Stimulated activated naive B cell treated with anti-CD40 and anti-IgM and Interleukin-4, amounts not matched to agents 10 μg/mL and 1 μg/mL and 100 μg/mL, for 72 hours (primary cell): Measurements from ENCODE around the gene RFC4.

Experiments used
- ATAC-seq, 2 donors: fragments of 150-1000 bp; cut with Tn5 transposase; replicated peaks; 2 replicates each; pipeline ENCODE4 v1.10.0; 2021; ENCODE audit warnings: moderate library complexity in 1 of 2
- DNase-seq: peaks from one replicate; pipeline ENCODE4 v3.0.0; 2021
- H3K27ac Mint-ChIP-seq: one replicate; pipeline ENCODE4 v1.8.0; 2022; ENCODE audit warnings: mild to moderate bottlenecking, mixed read lengths
- H3K27me3 Mint-ChIP-seq, 2 donors: one replicate each; pipeline ENCODE4 v1.8.0; 2022; ENCODE audit warnings: mixed read lengths in 2 of 2
- H3K36me3 Mint-ChIP-seq, 2 donors: one replicate each; pipeline ENCODE4 v1.8.0; 2022; ENCODE audit warnings: mixed read lengths in 2 of 2, mild to moderate bottlenecking in 1 of 2
- H3K4me1 Mint-ChIP-seq, 2 donors: one replicate each; pipeline ENCODE4 v1.8.0; 2022; ENCODE audit warnings: mixed read lengths in 2 of 2, mild to moderate bottlenecking in 1 of 2
- H3K4me3 Mint-ChIP-seq, 2 donors: one replicate each; pipeline ENCODE4 v1.8.0; 2022; ENCODE audit warnings: mild to moderate bottlenecking in 2 of 2, mixed read lengths in 2 of 2, moderate library complexity in 1 of 2
- H3K9me3 Mint-ChIP-seq, 2 donors: one replicate each; pipeline ENCODE4 v1.8.0; 2022; ENCODE audit warnings: mixed read lengths in 2 of 2, mild to moderate bottlenecking in 1 of 2

Gene RFC4

GRCh38 chr3:186759231-186759930 is 46.9 kb downstream of the RFC4 start:
- DNase-seq (no peak), ATAC-seq (no peak)
- H3K4me3 Mint-ChIP-seq = no peak overlapping the region
- no peak overlapping the region for H3K27ac Mint-ChIP-seq
- H3K4me1 Mint-ChIP-seq = peaks cover 2 to 6% of the 10 kb centered on the region in 2 donors
- H3K9me3 Mint-ChIP-seq = no peaks in the 10 kb centered on the region
- H3K36me3 Mint-ChIP-seq = no peaks in the 10 kb centered on the region
- H3K27me3 Mint-ChIP-seq = no peaks in the 10 kb centered on the region

GRCh38 chr3:186757686-186758220 is 48.5 kb downstream of the RFC4 start:
- peaks cover 6% of the 10 kb centered on the region in 2 donors for H3K4me1 Mint-ChIP-seq
- no peaks in the 10 kb centered on the region for H3K36me3 Mint-ChIP-seq
- DNase-seq (no peak), ATAC-seq (no peak)
- H3K9me3 Mint-ChIP-seq = no peaks in the 10 kb centered on the region
- H3K4me3 Mint-ChIP-seq = no peak overlapping the region
- no peak overlapping the region for H3K27ac Mint-ChIP-seq
- no peaks in the 10 kb centered on the region for H3K27me3 Mint-ChIP-seq

GRCh38 chr3:186757214-186757613 is 49.1 kb downstream of the RFC4 start:
- Mint-ChIP-seq H3K27ac (no peak overlapping the region), H3K4me3 (no peak overlapping the region), H3K9me3 (no peaks in the 10 kb centered on the region), H3K27me3 (no peaks in the 10 kb centered on the region), H3K4me1 (peaks cover 6% of the 10 kb centered on the region in 2 donors), H3K36me3 (no peaks in the 10 kb centered on the region)
- DNase-seq (no peak), ATAC-seq (no peak)

GRCh38 chr3:186754871-186755270 is 51.4 kb downstream of the RFC4 start:
- no peak for ATAC-seq
- Mint-ChIP-seq H3K27ac (no peak overlapping the region), H3K4me1 (peaks cover 0 to 4% of the 10 kb centered on the region in 2 donors), H3K36me3 (no peaks in the 10 kb centered on the region), H3K9me3 (no peaks in the 10 kb centered on the region), H3K4me3 (no peak overlapping the region), H3K27me3 (no peaks in the 10 kb centered on the region)
- no peak for DNase-seq

- Mint-ChIP-seq H3K27ac (no peak overlapping the region), H3K9me3 (no peaks in the 10 kb centered on the region), H3K4me3 (no peak overlapping the region), H3K36me3 (no peaks in the 10 kb centered on the region), H3K4me1 (peaks cover 0 to 4% of the 10 kb centered on the region in 2 donors), H3K27me3 (no peaks in the 10 kb centered on the region)
- ATAC-seq = no peak
- DNase-seq = no peak
Measured at GRCh38 chr3:186754006-186754405, 52.3 kb downstream of the RFC4 start.

GRCh38 chr3:186751480-186751879 is 54.8 kb downstream of the RFC4 start:
- H3K9me3 Mint-ChIP-seq = no peaks in the 10 kb centered on the region
- no peak for DNase-seq

GRCh38 chr3:186750316-186750715 is 56.0 kb downstream of the RFC4 start:
- H3K4me3 Mint-ChIP-seq = no peak overlapping the region
- peaks cover 0 to 5% of the 10 kb centered on the region in 2 donors for H3K27me3 Mint-ChIP-seq
- H3K9me3 Mint-ChIP-seq = peaks cover 0 to 3% of the 10 kb centered on the region in 2 donors
- peaks cover 3 to 5% of the 10 kb centered on the region in 2 donors for H3K36me3 Mint-ChIP-seq
- H3K27ac Mint-ChIP-seq = no peak overlapping the region
- ATAC-seq (no peak), DNase-seq (no peak)
- H3K4me1 Mint-ChIP-seq = peaks cover 7 to 8% of the 10 kb centered on the region in 2 donors

More at GRCh38 chr3:186751480-186751879, 54.8 kb downstream of the RFC4 start:
- H3K4me1 Mint-ChIP-seq = peaks cover 0 to 4% of the 10 kb centered on the region in 2 donors
- H3K36me3 Mint-ChIP-seq = no peaks in the 10 kb centered on the region
- H3K27ac Mint-ChIP-seq = no peak overlapping the region
- H3K4me3 Mint-ChIP-seq = no peak overlapping the region
- H3K27me3 Mint-ChIP-seq = no peaks in the 10 kb centered on the region
- ATAC-seq = no peak

GRCh38 chr3:186746008-186746407 is 60.3 kb downstream of the RFC4 start:
- Mint-ChIP-seq H3K36me3 (peaks cover 3 to 15% of the 10 kb centered on the region in 2 donors), H3K4me1 (peaks cover 4 to 7% of the 10 kb centered on the region in 2 donors), H3K27ac (no peak overlapping the region), H3K4me3 (peak overlapping the region in 1 of 2 donors; percentile 41), H3K9me3 (peaks cover 0 to 3% of the 10 kb centered on the region in 2 donors), H3K27me3 (peaks cover 0 to 5% of the 10 kb centered on the region in 2 donors)
- ATAC-seq (peak; percentile 69 to 93), DNase-seq (peak; percentile 5)

- no peak for DNase-seq
- no peak overlapping the region for H3K4me3 Mint-ChIP-seq
- H3K9me3 Mint-ChIP-seq = peaks cover 0 to 3% of the 10 kb centered on the region in 2 donors
- no peak for ATAC-seq
- H3K27ac Mint-ChIP-seq = no peak overlapping the region
- peaks cover 3 to 15% of the 10 kb centered on the region in 2 donors for H3K36me3 Mint-ChIP-seq
- H3K4me1 Mint-ChIP-seq = peaks cover 4 to 7% of the 10 kb centered on the region in 2 donors
- H3K27me3 Mint-ChIP-seq = peaks cover 0 to 5% of the 10 kb centered on the region in 2 donors
Measured at GRCh38 chr3:186743666-186744065, 62.6 kb downstream of the RFC4 start.

- peaks cover 0 to 5% of the 10 kb centered on the region in 2 donors for H3K27me3 Mint-ChIP-seq
- no peak for ATAC-seq
- H3K27ac Mint-ChIP-seq = no peak overlapping the region
Measured at GRCh38 chr3:186742618-186743380, 63.5 kb downstream of the RFC4 start.

More at GRCh38 chr3:186742618-186743380, 63.5 kb downstream of the RFC4 start:
- DNase-seq = no peak
- Mint-ChIP-seq H3K36me3 (peaks cover 3 to 15% of the 10 kb centered on the region in 2 donors), H3K4me3 (no peak overlapping the region), H3K4me1 (peaks cover 4 to 7% of the 10 kb centered on the region in 2 donors), H3K9me3 (peaks cover 0 to 3% of the 10 kb centered on the region in 2 donors)
